Measurements from ENCODE around the gene GALNTL6.

The GALNTL6 gene

GRCh38 chr4:172521248-172521647 lies 708.0 kb downstream of the GALNTL6 start:
- no peak overlapping the region for H3K4me3 ChIP-seq (replicated peaks in 1 of 2; ENCODE audit: low read depth in 2 of 2, low read length in 2 of 2)
- TF ChIP-seq CTCF (IDR thresholded peaks at IDR 0.05; ENCODE audit: low read depth, low read length), result no peak
- no peak for DNase-seq (ENCODE audit: low read depth in 2 of 2)

- DNase-seq (ENCODE audit: low read depth in 2 of 2), result no peak
- no peak overlapping the region for H3K4me3 ChIP-seq (replicated peaks in 1 of 2; ENCODE audit: low read depth in 2 of 2, low read length in 2 of 2)
- TF ChIP-seq CTCF (IDR thresholded peaks at IDR 0.05; ENCODE audit: low read depth, low read length), result no peak
Measured at GRCh38 chr4:172521680-172522079, 708.5 kb downstream of the GALNTL6 start.

- no peak for TF ChIP-seq CTCF (IDR thresholded peaks at IDR 0.05; ENCODE audit: low read depth, low read length)
- no peak for DNase-seq (ENCODE audit: low read depth in 2 of 2)
- H3K4me3 ChIP-seq (replicated peaks in 1 of 2; ENCODE audit: low read depth in 2 of 2, low read length in 2 of 2), result no peak overlapping the region
Measured at GRCh38 chr4:172543249-172543648, 730.0 kb downstream of the GALNTL6 start.

GRCh38 chr4:172546782-172547181 lies 733.6 kb downstream of the GALNTL6 start:
- TF ChIP-seq CTCF (IDR thresholded peaks at IDR 0.05; ENCODE audit: low read depth, low read length), result no peak
- no peak overlapping the region for H3K4me3 ChIP-seq (replicated peaks in 1 of 2; ENCODE audit: low read depth in 2 of 2, low read length in 2 of 2)
- DNase-seq (ENCODE audit: low read depth in 2 of 2), result no peak

GRCh38 chr4:172547724-172548123 lies 734.5 kb downstream of the GALNTL6 start:
- no peak overlapping the region for H3K4me3 ChIP-seq (replicated peaks in 1 of 2; ENCODE audit: low read depth in 2 of 2, low read length in 2 of 2)
- no peak for TF ChIP-seq CTCF (IDR thresholded peaks at IDR 0.05; ENCODE audit: low read depth, low read length)
- DNase-seq (ENCODE audit: low read depth in 2 of 2), result no peak

GRCh38 chr4:172553216-172553615 lies 740.0 kb downstream of the GALNTL6 start:
- TF ChIP-seq CTCF (IDR thresholded peaks at IDR 0.05; ENCODE audit: low read depth, low read length), result no peak

GRCh38 chr4:172554588-172554987 lies 741.4 kb downstream of the GALNTL6 start:
- no peak for TF ChIP-seq CTCF (IDR thresholded peaks at IDR 0.05; ENCODE audit: low read depth, low read length)
- DNase-seq (ENCODE audit: low read depth in 2 of 2), result peak in 1 of 2 donors; percentile 7
- H3K4me3 ChIP-seq (replicated peaks in 1 of 2; ENCODE audit: low read depth in 2 of 2, low read length in 2 of 2), result no peak overlapping the region

More at GRCh38 chr4:172553216-172553615, 740.0 kb downstream of the GALNTL6 start:
- H3K4me3 ChIP-seq (replicated peaks in 1 of 2; ENCODE audit: low read depth in 2 of 2, low read length in 2 of 2), result no peak overlapping the region
- DNase-seq (ENCODE audit: low read depth in 2 of 2), result peak in 1 of 2 donors; percentile 1

All from cardiac fibroblast (primary cell).